ENCODE measurements around the gene NHLH1.
A peak's percentile ranks its signal among the peaks of the same experiment; 100 is the strongest.

NHLH1 gene

DNA sequence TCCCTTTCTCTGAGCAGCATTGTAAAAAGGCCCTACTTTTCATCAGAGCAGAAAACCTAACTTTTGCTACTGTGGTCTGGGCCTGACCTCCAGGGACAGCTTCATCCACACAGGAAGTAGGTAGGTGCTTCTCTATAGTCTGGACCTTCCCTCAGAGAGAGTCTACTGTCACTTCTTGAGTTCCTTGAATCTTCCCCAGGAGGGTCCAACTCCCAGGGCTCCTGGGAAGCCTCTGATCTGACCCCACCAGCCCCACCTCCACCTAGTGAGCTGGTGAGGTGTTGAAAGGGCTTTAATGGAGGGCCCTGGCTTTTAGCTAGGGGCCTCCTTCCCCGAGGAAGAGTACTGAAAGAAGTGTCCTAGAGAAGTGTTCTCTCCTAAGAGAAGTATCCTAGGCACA, 30.8 kb downstream of the NHLH1 start:
- no peak overlapping the region for H3K27ac ChIP-seq (ENCODE audit: insufficient read depth in 1 of 2, low read depth in 1 of 2, low read length in 2 of 2, poor library complexity in 1 of 2, severe bottlenecking in 2 of 2)
- ChIA-PET CTCF (interaction anchor here (0.9 to 1.0 kb wide), 2 partner anchors 23 to 43 kb away, joined by 3 read pairs; no protein-coding TSS in a partner anchor), POLR2A (no interaction called here)
- no peak for DNase-seq
- H3K36me3 ChIP-seq (ENCODE audit: control insufficient read depth in 4 of 4, insufficient read depth in 4 of 4, low read length in 3 of 4): no peaks in the 10 kb centered on the region
- no peaks in the 10 kb centered on the region for H3K9me3 ChIP-seq (ENCODE audit: control extremely low read depth in 1 of 5, control insufficient read depth in 4 of 5, insufficient read depth in 2 of 5, low read depth in 1 of 5, low read length in 4 of 5)
- no peak overlapping the region for H3K4me3 ChIP-seq (ENCODE audit: control insufficient read depth in 1 of 7, extremely low read depth in 1 of 7, insufficient read depth in 4 of 7, low read depth in 2 of 7, low read length in 6 of 7)
- H3K27me3 ChIP-seq (replicated peaks in 2 of 5; ENCODE audit: control insufficient read depth in 4 of 5, insufficient read depth in 5 of 5, low read length in 4 of 5): no peaks in the 10 kb centered on the region
- H3K4me1 ChIP-seq (ENCODE audit: control extremely low read depth in 1 of 4, control insufficient read depth in 4 of 4, insufficient read depth in 4 of 4, low read length in 3 of 4): peaks cover 0 to 16% (median 15%) of the 10 kb centered on the region in 4 experiments
- WGBS (ENCODE audit: insufficient coverage): no CpG with 5 or more reads among the region's 1 CpG

DNA sequence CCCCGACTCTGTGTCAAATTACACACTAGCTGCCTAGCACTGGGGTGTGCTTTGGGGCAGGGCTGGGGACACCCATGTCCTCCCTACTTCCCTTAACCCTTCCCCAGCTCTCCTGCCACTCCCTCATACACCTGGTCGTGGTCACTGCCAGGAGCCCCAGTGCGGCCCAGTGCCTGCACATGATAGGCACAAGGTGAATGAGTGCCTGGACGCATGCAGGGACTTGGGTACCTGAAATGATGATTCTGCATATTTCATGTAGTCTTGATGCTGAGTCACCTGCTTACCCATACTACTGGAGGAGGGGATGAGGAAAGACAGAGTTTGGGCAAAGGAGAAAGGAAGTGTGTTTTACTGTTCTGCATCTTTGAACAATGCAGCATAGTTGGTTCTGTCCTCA, 32.0 kb downstream of the NHLH1 start:
- no CpG with 5 or more reads among the region's 4 CpGs for WGBS (ENCODE audit: insufficient coverage)
- H3K27me3 ChIP-seq (replicated peaks in 2 of 5; ENCODE audit: control insufficient read depth in 4 of 5, insufficient read depth in 5 of 5, low read length in 4 of 5): no peaks in the 10 kb centered on the region
- CTCF ChIA-PET: interaction anchor here (1.0 kb wide), 1 partner anchor 22 kb away, joined by 3 read pairs; no protein-coding TSS in a partner anchor

DNA sequence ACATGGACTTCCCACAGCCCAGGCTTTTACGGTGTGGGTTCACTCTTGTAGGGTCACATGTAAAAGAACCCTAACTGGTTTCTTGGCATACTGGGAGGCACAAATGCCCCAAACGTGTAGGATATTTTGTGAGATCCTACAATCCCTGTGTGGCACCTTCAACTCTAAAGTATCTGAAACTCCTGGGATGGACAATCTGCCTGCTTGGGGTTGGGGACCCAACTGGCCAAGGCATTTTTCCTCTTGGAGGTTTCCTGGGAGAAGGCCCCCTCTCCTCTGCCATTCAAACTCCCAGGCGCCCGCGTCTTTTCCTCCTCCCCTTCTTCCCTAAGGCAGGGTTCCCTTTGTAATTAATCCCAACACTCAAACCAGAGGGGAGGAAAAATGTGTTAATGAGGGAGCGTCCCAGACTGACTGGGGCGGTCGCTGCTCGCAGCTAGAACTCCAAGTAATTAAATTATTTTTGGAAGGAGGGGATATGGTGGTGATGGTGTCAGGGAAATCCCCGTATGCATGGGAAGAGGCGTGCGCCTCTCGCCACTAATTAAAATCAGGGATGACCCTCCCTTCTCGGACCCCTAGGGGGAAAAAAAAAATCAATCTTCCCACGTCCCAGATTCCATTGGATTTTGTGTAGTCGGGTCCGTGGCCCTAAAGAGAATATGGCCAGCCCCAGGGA, 32.8 kb downstream of the NHLH1 start:
- Histone ChIP-seq H3K9me3 (ENCODE audit: control extremely low read depth in 1 of 5, control insufficient read depth in 4 of 5, insufficient read depth in 2 of 5, low read depth in 1 of 5, low read length in 4 of 5) (no peaks in the 10 kb centered on the region), H3K4me3 (ENCODE audit: control insufficient read depth in 1 of 7, extremely low read depth in 1 of 7, insufficient read depth in 4 of 7, low read depth in 2 of 7, low read length in 6 of 7) (peak overlapping the region; percentile 15 to 85 (median 69)), H3K27me3 (replicated peaks in 2 of 5; ENCODE audit: control insufficient read depth in 4 of 5, insufficient read depth in 5 of 5, low read length in 4 of 5) (no peaks in the 10 kb centered on the region), H3K36me3 (ENCODE audit: control insufficient read depth in 4 of 4, insufficient read depth in 4 of 4, low read length in 3 of 4) (no peaks in the 10 kb centered on the region), H3K4me1 (ENCODE audit: control extremely low read depth in 1 of 4, control insufficient read depth in 4 of 4, insufficient read depth in 4 of 4, low read length in 3 of 4) (peaks cover 1 to 18% (median 16%) of the 10 kb centered on the region in 4 experiments), H3K27ac (ENCODE audit: insufficient read depth in 1 of 2, low read depth in 1 of 2, low read length in 2 of 2, poor library complexity in 1 of 2, severe bottlenecking in 2 of 2) (peak overlapping the region in 1 of 2 experiments; percentile 14)
- ChIA-PET CTCF (no interaction called here), POLR2A (interaction anchor here (1.0 kb wide), 1 partner anchor 10 kb away, joined by 3 read pairs; no protein-coding TSS in a partner anchor)
- 39% methylated on average over 6 of the region's 17 CpGs for WGBS (ENCODE audit: insufficient coverage)
- no peak for DNase-seq

More for the DNA sequence above, 32.0 kb downstream of the NHLH1 start:
- Histone ChIP-seq H3K27ac (ENCODE audit: insufficient read depth in 1 of 2, low read depth in 1 of 2, low read length in 2 of 2, poor library complexity in 1 of 2, severe bottlenecking in 2 of 2) (no peak overlapping the region), H3K9me3 (ENCODE audit: control extremely low read depth in 1 of 5, control insufficient read depth in 4 of 5, insufficient read depth in 2 of 5, low read depth in 1 of 5, low read length in 4 of 5) (no peaks in the 10 kb centered on the region), H3K4me3 (ENCODE audit: control insufficient read depth in 1 of 7, extremely low read depth in 1 of 7, insufficient read depth in 4 of 7, low read depth in 2 of 7, low read length in 6 of 7) (no peak overlapping the region), H3K36me3 (ENCODE audit: control insufficient read depth in 4 of 4, insufficient read depth in 4 of 4, low read length in 3 of 4) (no peaks in the 10 kb centered on the region), H3K4me1 (ENCODE audit: control extremely low read depth in 1 of 4, control insufficient read depth in 4 of 4, insufficient read depth in 4 of 4, low read length in 3 of 4) (peaks cover 1 to 18% (median 16%) of the 10 kb centered on the region in 4 experiments)
- POLR2A ChIA-PET: no interaction called here
- peak in 2 of 3 donors; percentile 28 to 37 for DNase-seq

DNA sequence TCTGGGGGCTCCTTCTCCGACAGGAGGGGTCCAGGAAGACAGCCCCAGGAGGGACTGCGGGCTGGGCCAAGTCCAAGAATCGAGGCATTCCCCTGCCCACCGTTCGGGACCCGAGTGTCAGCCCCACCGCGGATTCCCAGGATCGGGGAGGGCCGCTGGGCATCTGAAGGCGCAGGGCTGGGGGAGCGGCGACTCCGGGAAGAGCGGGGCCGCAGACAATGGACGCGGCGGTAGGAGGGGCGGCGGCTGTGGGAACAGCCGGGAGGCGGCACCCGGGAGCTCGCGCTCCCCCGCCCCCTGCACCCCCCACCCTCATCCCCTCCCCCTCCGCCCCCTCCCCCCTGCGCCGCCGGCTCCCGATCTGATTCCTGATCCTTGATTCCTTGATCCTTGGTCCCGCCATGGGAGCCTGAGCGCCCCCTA, 33.4 kb downstream of the NHLH1 start, which contains the start of gene VANGL2:
Gene VANGL2 (plus strand): TSS at position 342 of the 423 bp plus-strand sequence. CDS start 15,274 bp downstream, outside the sequence.
- POLR2A ChIA-PET: interaction anchor here (0.6 to 1.0 kb wide), 2 partner anchors 10 to 22 kb away, joined by 3 read pairs; no protein-coding TSS in a partner anchor
- no peaks in the 10 kb centered on the region for H3K27me3 ChIP-seq (replicated peaks in 2 of 5; ENCODE audit: control insufficient read depth in 4 of 5, insufficient read depth in 5 of 5, low read length in 4 of 5)
- peaks cover 1 to 18% (median 16%) of the 10 kb centered on the region in 4 experiments for H3K4me1 ChIP-seq (ENCODE audit: control extremely low read depth in 1 of 4, control insufficient read depth in 4 of 4, insufficient read depth in 4 of 4, low read length in 3 of 4)
- no peaks in the 10 kb centered on the region for H3K36me3 ChIP-seq (ENCODE audit: control insufficient read depth in 4 of 4, insufficient read depth in 4 of 4, low read length in 3 of 4)
- DNase-seq: peak; percentile 58 to 80 (median 76)
- peak within 1 kb of the TSS; percentile 56 to 85 (median 69) for H3K4me3 ChIP-seq (ENCODE audit: control insufficient read depth in 1 of 7, extremely low read depth in 1 of 7, insufficient read depth in 4 of 7, low read depth in 2 of 7, low read length in 6 of 7)
- no peaks in the 10 kb centered on the region for H3K9me3 ChIP-seq (ENCODE audit: control extremely low read depth in 1 of 5, control insufficient read depth in 4 of 5, insufficient read depth in 2 of 5, low read depth in 1 of 5, low read length in 4 of 5)
- WGBS (ENCODE audit: insufficient coverage): 1% methylated on average over 11 of the region's 34 CpGs
- H3K27ac ChIP-seq (ENCODE audit: insufficient read depth in 1 of 2, low read depth in 1 of 2, low read length in 2 of 2, poor library complexity in 1 of 2, severe bottlenecking in 2 of 2): peak within 1 kb of the TSS in 1 of 2 experiments; percentile 45
- CTCF ChIA-PET: interaction anchor here (0.9 kb wide), 1 partner anchor 24 kb away, joined by 3 read pairs; no protein-coding TSS in a partner anchor

DNA sequence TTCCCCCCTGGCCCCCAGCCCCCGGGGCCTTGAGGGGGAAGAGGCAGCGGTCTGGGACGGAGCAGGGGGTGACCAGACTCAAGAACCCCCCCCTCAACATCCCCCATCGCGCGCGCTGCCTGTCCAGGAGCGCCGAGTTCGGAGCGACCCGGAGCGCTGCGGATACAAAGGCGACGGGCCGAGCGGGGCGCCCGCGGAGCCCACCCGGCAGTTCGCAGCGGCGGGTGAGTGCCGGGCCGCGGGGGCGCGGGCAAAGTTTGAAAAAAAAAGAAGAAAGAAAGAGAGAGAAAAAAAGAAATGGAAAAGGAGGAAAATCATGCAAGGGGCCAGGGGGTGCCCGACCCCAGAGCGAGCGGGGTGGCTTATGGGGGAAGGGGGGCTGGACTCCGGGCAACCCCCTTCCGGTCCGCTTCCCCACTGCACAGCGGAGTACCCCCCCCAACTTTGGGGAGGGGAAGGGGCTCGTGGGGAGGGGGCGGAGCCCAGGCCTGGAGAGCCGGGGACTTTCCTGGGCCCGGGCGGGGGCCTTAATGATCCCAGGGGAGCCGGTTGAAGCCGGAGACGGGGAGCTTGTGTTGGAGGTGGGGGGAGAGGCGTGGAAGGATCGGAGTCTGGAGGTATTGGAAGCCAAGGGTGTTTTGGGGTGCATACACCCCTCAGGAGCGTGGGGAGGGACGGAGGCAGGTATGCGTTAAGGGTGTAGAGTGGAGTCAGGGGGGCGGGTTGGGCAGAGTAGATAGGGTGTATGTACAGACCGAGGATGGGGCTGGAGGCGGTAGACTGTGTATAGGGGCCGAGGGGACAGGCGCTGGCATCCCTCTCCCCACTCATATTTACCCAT, 34.0 kb downstream of the NHLH1 start:
- peaks cover 1 to 18% (median 16%) of the 10 kb centered on the region in 4 experiments for H3K4me1 ChIP-seq (ENCODE audit: control extremely low read depth in 1 of 4, control insufficient read depth in 4 of 4, insufficient read depth in 4 of 4, low read length in 3 of 4)
- DNase-seq: peak in 2 of 3 donors; percentile 44 to 60
- POLR2A ChIA-PET: interaction anchor here (0.6 kb wide), 1 partner anchor 21 kb away, joined by 3 read pairs; no protein-coding TSS in a partner anchor
- CTCF ChIA-PET: interaction anchor here (0.9 kb wide), 1 partner anchor 25 kb away, joined by 3 read pairs; no protein-coding TSS in a partner anchor
- no peaks in the 10 kb centered on the region for H3K9me3 ChIP-seq (ENCODE audit: control extremely low read depth in 1 of 5, control insufficient read depth in 4 of 5, insufficient read depth in 2 of 5, low read depth in 1 of 5, low read length in 4 of 5)
- peak overlapping the region in 1 of 2 experiments; percentile 45 for H3K27ac ChIP-seq (ENCODE audit: insufficient read depth in 1 of 2, low read depth in 1 of 2, low read length in 2 of 2, poor library complexity in 1 of 2, severe bottlenecking in 2 of 2)
- 8% methylated on average over 17 of the region's 55 CpGs for WGBS (ENCODE audit: insufficient coverage)
- no peaks in the 10 kb centered on the region for H3K27me3 ChIP-seq (replicated peaks in 2 of 5; ENCODE audit: control insufficient read depth in 4 of 5, insufficient read depth in 5 of 5, low read length in 4 of 5)
- no peaks in the 10 kb centered on the region for H3K36me3 ChIP-seq (ENCODE audit: control insufficient read depth in 4 of 4, insufficient read depth in 4 of 4, low read length in 3 of 4)
- peak overlapping the region; percentile 56 to 85 (median 69) for H3K4me3 ChIP-seq (ENCODE audit: control insufficient read depth in 1 of 7, extremely low read depth in 1 of 7, insufficient read depth in 4 of 7, low read depth in 2 of 7, low read length in 6 of 7)

DNA sequence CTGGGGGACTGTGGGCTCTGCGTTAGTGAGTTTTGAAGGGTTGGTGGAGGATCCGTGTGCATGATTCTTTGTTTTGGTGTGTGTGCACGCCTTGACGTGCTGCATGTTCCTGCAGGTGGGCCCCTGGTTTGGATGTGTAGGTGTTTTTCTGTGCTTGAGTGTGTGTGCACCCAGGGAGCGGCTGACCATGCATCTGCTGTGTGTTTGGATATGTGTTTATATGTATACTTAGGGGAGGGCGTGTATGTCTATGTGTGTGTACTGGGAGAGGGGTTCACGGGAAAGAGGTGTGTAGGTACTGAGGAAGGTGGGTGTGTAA, 34.6 kb downstream of the NHLH1 start:
- H3K36me3 ChIP-seq (ENCODE audit: control insufficient read depth in 4 of 4, insufficient read depth in 4 of 4, low read length in 3 of 4): no peaks in the 10 kb centered on the region
- H3K4me1 ChIP-seq (ENCODE audit: control extremely low read depth in 1 of 4, control insufficient read depth in 4 of 4, insufficient read depth in 4 of 4, low read length in 3 of 4): peaks cover 1 to 18% (median 16%) of the 10 kb centered on the region in 4 experiments
- no peak overlapping the region for H3K27ac ChIP-seq (ENCODE audit: insufficient read depth in 1 of 2, low read depth in 1 of 2, low read length in 2 of 2, poor library complexity in 1 of 2, severe bottlenecking in 2 of 2)
- ChIA-PET POLR2A (no interaction called here), CTCF (no interaction called here)
- no peaks in the 10 kb centered on the region for H3K27me3 ChIP-seq (replicated peaks in 2 of 5; ENCODE audit: control insufficient read depth in 4 of 5, insufficient read depth in 5 of 5, low read length in 4 of 5)
- 91% methylated on average over 6 of the region's 7 CpGs for WGBS (ENCODE audit: insufficient coverage)
- H3K4me3 ChIP-seq (ENCODE audit: control insufficient read depth in 1 of 7, extremely low read depth in 1 of 7, insufficient read depth in 4 of 7, low read depth in 2 of 7, low read length in 6 of 7): peak overlapping the region in 6 of 7 experiments; percentile 59 to 85 (median 70)
- H3K9me3 ChIP-seq (ENCODE audit: control extremely low read depth in 1 of 5, control insufficient read depth in 4 of 5, insufficient read depth in 2 of 5, low read depth in 1 of 5, low read length in 4 of 5): no peaks in the 10 kb centered on the region
- DNase-seq: no peak
